Small intestine (tissue), 7 donors: ENCODE data around the gene CD300E. TPM values are rescaled to one million over a fixed set of nuclear protein-coding genes. Genes with fewer than 3 reads are reported as not detected.

Experiments used
- DNase-seq, 2 donors: peaks; one replicate each; pipeline versions ENCODE4 v3.0.0 to v3.0.0-alpha.2; 2013
- FAIRE-seq: peaks from 2 replicates; lab custom pipeline; 2012; peaks lifted over from hg19 to GRCh38; lab: Jason Lieb, UNC
- H3K27ac ChIP-seq, 3 donors: one replicate each; pipeline ENCODE4 v1.5.1; 2013; ENCODE audit warnings: low read length in 2 of 3, mild to moderate bottlenecking in 2 of 3, control low read depth in 1 of 3, inconsistent platforms in 1 of 3, low read depth in 1 of 3, moderate library complexity in 1 of 3
- H3K27me3 ChIP-seq, 3 donors: one replicate each; pipeline ENCODE4 v1.6.1; 2013; ENCODE audit warnings: low read length in 3 of 3, inconsistent platforms in 1 of 3; ENCODE audit not compliant: control insufficient read depth in 3 of 3, insufficient read depth in 3 of 3
- H3K36me3 ChIP-seq, 3 donors: one replicate each; pipeline ENCODE4 v1.6.1; 2013; ENCODE audit warnings: low read length in 3 of 3, inconsistent platforms in 1 of 3, low read depth in 1 of 3, mild to moderate bottlenecking in 1 of 3, moderate library complexity in 1 of 3; ENCODE audit not compliant: control insufficient read depth in 3 of 3, insufficient read depth in 2 of 3
- H3K4me1 ChIP-seq, 3 donors: one replicate each; pipeline ENCODE4 v1.6.1; 2013; ENCODE audit warnings: low read length in 2 of 3, inconsistent platforms in 1 of 3, low read depth in 1 of 3, mild to moderate bottlenecking in 1 of 3, moderate library complexity in 1 of 3; ENCODE audit not compliant: control insufficient read depth in 3 of 3, insufficient read depth in 2 of 3
- H3K4me3 ChIP-seq, 3 donors: one replicate each; pipeline ENCODE4 v1.5.1; 2013; ENCODE audit warnings: low read length in 3 of 3, control low read depth in 1 of 3, inconsistent platforms in 1 of 3, low read depth in 1 of 3, mild to moderate bottlenecking in 1 of 3, moderate library complexity in 1 of 3
- H3K9me3 ChIP-seq, 2 donors: one replicate each; pipeline ENCODE4 v1.6.1; 2013; ENCODE audit warnings: low read depth in 1 of 2, low read length in 1 of 2; ENCODE audit not compliant: control insufficient read depth in 2 of 2, insufficient read depth in 1 of 2
- WGBS, 3 donors: extraction: QIAGEN DNeasy Blood & Tissue Kit; methylation state at CpG; one replicate each; pipeline ENCODE4 v1.1.7; 2013; 5-methylcytosine and 5-hydroxymethylcytosine counted together
- polyA plus RNA-seq, 4 donors: library from polyadenylated mRNA; stranded (reverse) in 3 of 4; unstranded in 1 of 4; fragments of 200-250 nt in 3 of 4; fragments of 120-200 nt in 1 of 4; gene quantifications; one replicate each; pipeline versions ENCODE4 v1.2.1 to v1.2.3, GENCODE V29; 2013
- donor health status: healthy with polysubstance abuse.
- donor health status: control.
- donor health status: control.
- donor health status: Bipolar disorder and iron deficiency.
- donor health status: healthy.

The CD300E gene
- polyA plus RNA-seq, 4 donors = 0.04 to 0.33 (median 0.22) TPM; not detected in 1

GRCh38 chr17:74563358-74563757 is 60.2 kb downstream of the CD300E start:
- H3K27ac ChIP-seq = no peak overlapping the region
- FAIRE-seq (no peak), DNase-seq (no peak)
- no peak overlapping the region for H3K4me3 ChIP-seq
- peaks cover 0 to 2% of the 10 kb centered on the region in 2 donors for H3K9me3 ChIP-seq
- no peaks in the 10 kb centered on the region for H3K36me3 ChIP-seq
- 78 to 95% (median 85%) methylated on average over 1 of the region's 1 CpG for WGBS, 3 donors
- no peaks in the 10 kb centered on the region for H3K4me1 ChIP-seq
- H3K27me3 ChIP-seq = peaks cover 0 to 3% (median 0%) of the 10 kb centered on the region in 3 donors

- Histone ChIP-seq H3K36me3 (no peaks in the 10 kb centered on the region), H3K4me3 (no peak overlapping the region), H3K27me3 (peaks cover 0 to 3% (median 0%) of the 10 kb centered on the region in 3 donors), H3K9me3 (peaks cover 0 to 2% of the 10 kb centered on the region in 2 donors), H3K27ac (no peak overlapping the region), H3K4me1 (no peaks in the 10 kb centered on the region)
- FAIRE-seq = no peak
- DNase-seq = no peak
- 39 to 55% (median 43%) methylated on average over 3 of the region's 3 CpGs for WGBS, 3 donors
Observed at GRCh38 chr17:74561586-74561985, 62.0 kb downstream of the CD300E start.

Other genes starting within 250 kb of the CD300E start
- 10 to 100 TPM; 41.3 to 72.8 (median 48.1) TPM for gene GPRC5C, start 191.7 kb downstream of the CD300E start, polyA plus RNA-seq
- 1 to 10 TPM; 1.1 to 5.9 (median 5.4) TPM for gene CD300A, start 157.1 kb downstream of the CD300E start, polyA plus RNA-seq
- under 1 TPM in 3 of 4 donors, not detected in 1; 0.13 to 0.27 (median 0.25) TPM for gene CD300LB, start 92.3 kb downstream of the CD300E start, polyA plus RNA-seq
- 1 to 10 TPM in 2 of 4 donors, under 1 TPM in 1, not detected in 1; 0.81 to 1.1 (median 1.1) TPM for gene CD300C, start 77.6 kb downstream of the CD300E start, polyA plus RNA-seq
- under 1 TPM in 1 of 4 donors, not detected in 3; 0.13 TPM for gene CD300H, start 56.2 kb downstream of the CD300E start, polyA plus RNA-seq
- not detected for gene CD300LD, start 31.5 kb downstream of the CD300E start, polyA plus RNA-seq
- 1 to 10 TPM; 1.6 to 5.7 (median 2.4) TPM for gene CD300LF, start 89.2 kb upstream of the CD300E start, polyA plus RNA-seq
- gene RAB37, start 113.5 kb upstream of the CD300E start, polyA plus RNA-seq = 10 to 100 TPM in 1 of 4 donors, 1 to 10 TPM in 3; 1.8 to 18.7 (median 4.1) TPM
- gene NHERF1, start 124.9 kb upstream of the CD300E start, polyA plus RNA-seq = 100 to 1,000 TPM; 231 to 592 (median 518) TPM
- 10 to 100 TPM; 12.4 to 28.3 (median 22.2) TPM for gene NAT9, start 152.6 kb upstream of the CD300E start, polyA plus RNA-seq
- gene GRIN2C, start 236.1 kb upstream of the CD300E start, polyA plus RNA-seq = under 1 TPM in 2 of 4 donors, not detected in 2; 0.28 to 0.37 TPM
- 10 to 100 TPM in 3 of 4 donors, 1 to 10 TPM in 1; 9.2 to 16.6 (median 12.5) TPM for gene FDXR, start 249.3 kb upstream of the CD300E start, polyA plus RNA-seq